Ishikawa (cell line): ENCODE measurements around the gene NR2F2.

Experiments
- CEBPB ChIP-seq: IDR thresholded peaks from 2 replicates; pipeline ENCODE4 v1.6.1; 2012
- CREB1 ChIP-seq: IDR thresholded peaks from 2 replicates; pipeline ENCODE4 v1.6.1; 2012; ENCODE audit warnings: low read depth
- EP300 ChIP-seq: IDR thresholded peaks from 2 replicates; pipeline ENCODE4 v1.6.1; 2012; ENCODE audit warnings: borderline replicate concordance
- FOXM1 ChIP-seq: IDR thresholded peaks from 2 replicates; pipeline ENCODE4 v1.6.1; 2012; ENCODE audit warnings: low read depth, borderline replicate concordance
- NFIC ChIP-seq: IDR thresholded peaks from 2 replicates; pipeline ENCODE4 v1.6.1; 2012
- RAD21 ChIP-seq: IDR thresholded peaks from 2 replicates; pipeline ENCODE4 v1.6.1; 2012; ENCODE audit warnings: low read depth
- TAF1 ChIP-seq: IDR thresholded peaks from 2 replicates; pipeline ENCODE4 v1.6.1; 2012; ENCODE audit warnings: low read depth, mild to moderate bottlenecking
- TCF12 ChIP-seq: IDR thresholded peaks from 2 replicates; pipeline ENCODE4 v1.6.1; 2012; ENCODE audit warnings: low read depth
- TEAD4 ChIP-seq: IDR thresholded peaks from 2 replicates; pipeline ENCODE4 v1.6.1; 2012
- YY1 ChIP-seq: IDR thresholded peaks from 2 replicates; pipeline ENCODE4 v1.6.1; 2012; ENCODE audit warnings: low read depth
- ZBTB7A ChIP-seq: IDR thresholded peaks from 2 replicates; pipeline ENCODE4 v1.6.1; 2012; ENCODE audit warnings: low read depth
- TF ChIP-seq, protein P1 (sequence below): IDR thresholded peaks from 2 replicates; pipeline ENCODE4 v1.6.1; 2012; ENCODE audit warnings: low read depth, mild to moderate bottlenecking
- TF ChIP-seq, protein P2 (sequence below): IDR thresholded peaks from 2 replicates; pipeline ENCODE4 v1.6.1; 2012
- TF ChIP-seq, protein P3 (sequence below): IDR thresholded peaks from 2 replicates; pipeline ENCODE4 v1.6.1; 2012

DNA sequence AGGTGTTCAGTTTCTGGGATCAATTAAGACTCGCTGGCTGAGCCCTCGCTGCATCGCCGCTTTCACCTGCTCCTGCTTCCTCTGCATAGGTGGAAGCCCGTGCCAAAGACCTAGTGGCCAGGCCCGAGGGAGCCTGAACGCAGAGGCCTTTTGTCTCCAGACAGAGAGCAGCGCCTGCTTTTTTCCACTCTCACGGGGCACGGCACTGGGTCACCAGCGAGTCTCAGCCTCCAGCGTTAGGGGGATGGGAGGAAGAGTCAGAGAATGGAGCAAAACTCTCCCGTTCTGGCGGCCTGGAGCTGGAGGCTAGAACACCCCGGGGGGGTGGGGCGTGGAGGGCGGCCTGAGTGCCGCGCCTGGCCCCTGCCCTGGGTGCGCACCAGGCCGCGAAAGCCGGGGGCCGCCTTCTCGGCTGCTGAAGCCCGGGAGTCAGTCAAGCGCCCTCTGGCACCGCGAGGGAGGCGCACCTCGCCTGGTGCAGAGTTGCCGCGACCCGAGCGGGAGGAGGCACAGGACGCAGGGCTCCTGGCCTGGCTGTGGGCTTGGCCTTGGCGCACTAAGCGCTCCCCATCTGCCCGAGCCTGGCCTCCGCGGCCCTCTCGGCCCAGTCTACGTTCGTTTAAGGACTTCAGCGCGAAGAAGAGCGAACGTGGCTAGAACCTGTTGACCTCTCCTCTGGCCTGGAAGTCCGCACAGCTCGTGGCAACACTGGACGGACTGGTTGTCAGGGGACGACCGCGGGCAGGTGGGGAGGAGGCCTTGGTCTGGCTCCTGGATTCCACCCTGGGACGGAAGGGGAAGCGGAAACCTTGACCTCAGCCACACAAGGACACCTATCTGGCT is 21.5 kb downstream of the NR2F2 start:
- TF ChIP-seq, protein P1, sequence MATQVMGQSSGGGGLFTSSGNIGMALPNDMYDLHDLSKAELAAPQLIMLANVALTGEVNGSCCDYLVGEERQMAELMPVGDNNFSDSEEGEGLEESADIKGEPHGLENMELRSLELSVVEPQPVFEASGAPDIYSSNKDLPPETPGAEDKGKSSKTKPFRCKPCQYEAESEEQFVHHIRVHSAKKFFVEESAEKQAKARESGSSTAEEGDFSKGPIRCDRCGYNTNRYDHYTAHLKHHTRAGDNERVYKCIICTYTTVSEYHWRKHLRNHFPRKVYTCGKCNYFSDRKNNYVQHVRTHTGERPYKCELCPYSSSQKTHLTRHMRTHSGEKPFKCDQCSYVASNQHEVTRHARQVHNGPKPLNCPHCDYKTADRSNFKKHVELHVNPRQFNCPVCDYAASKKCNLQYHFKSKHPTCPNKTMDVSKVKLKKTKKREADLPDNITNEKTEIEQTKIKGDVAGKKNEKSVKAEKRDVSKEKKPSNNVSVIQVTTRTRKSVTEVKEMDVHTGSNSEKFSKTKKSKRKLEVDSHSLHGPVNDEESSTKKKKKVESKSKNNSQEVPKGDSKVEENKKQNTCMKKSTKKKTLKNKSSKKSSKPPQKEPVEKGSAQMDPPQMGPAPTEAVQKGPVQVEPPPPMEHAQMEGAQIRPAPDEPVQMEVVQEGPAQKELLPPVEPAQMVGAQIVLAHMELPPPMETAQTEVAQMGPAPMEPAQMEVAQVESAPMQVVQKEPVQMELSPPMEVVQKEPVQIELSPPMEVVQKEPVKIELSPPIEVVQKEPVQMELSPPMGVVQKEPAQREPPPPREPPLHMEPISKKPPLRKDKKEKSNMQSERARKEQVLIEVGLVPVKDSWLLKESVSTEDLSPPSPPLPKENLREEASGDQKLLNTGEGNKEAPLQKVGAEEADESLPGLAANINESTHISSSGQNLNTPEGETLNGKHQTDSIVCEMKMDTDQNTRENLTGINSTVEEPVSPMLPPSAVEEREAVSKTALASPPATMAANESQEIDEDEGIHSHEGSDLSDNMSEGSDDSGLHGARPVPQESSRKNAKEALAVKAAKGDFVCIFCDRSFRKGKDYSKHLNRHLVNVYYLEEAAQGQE: no peak
- TF ChIP-seq NFIC (no peak), CEBPB (no peak), ZBTB7A (no peak), YY1 (no peak), TEAD4 (no peak), EP300 (no peak), TCF12 (no peak), RAD21 (no peak), CREB1 (no peak), TAF1 (no peak), FOXM1 (no peak)
- TF ChIP-seq, protein P2, sequence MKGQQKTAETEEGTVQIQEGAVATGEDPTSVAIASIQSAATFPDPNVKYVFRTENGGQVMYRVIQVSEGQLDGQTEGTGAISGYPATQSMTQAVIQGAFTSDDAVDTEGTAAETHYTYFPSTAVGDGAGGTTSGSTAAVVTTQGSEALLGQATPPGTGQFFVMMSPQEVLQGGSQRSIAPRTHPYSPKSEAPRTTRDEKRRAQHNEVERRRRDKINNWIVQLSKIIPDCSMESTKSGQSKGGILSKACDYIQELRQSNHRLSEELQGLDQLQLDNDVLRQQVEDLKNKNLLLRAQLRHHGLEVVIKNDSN: no peak
- TF ChIP-seq, protein P3, sequence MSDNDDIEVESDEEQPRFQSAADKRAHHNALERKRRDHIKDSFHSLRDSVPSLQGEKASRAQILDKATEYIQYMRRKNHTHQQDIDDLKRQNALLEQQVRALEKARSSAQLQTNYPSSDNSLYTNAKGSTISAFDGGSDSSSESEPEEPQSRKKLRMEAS: no peak
